K562 (cell line): ENCODE data around the gene DDRGK1. TPM values are rescaled to one million over a fixed set of nuclear protein-coding genes. Genes with fewer than 3 reads are reported as not detected.
A peak's percentile ranks its signal among the peaks of the same experiment; 100 is the strongest.

ENCODE experiments used
- ATAC-seq: fragments of 200-7000 bp; cut with Tn5 transposase; 3 replicates; pipeline ENCODE4 v1.9.1; 2020; ENCODE audit warnings: moderate library complexity
- BruUV-seq: library from RNA; stranded (reverse); fragments of 400-500 nt; replicated peaks from 2 replicates; lab custom pipeline; 2021; lab: Mats Ljungman, UMichigan
- CTCF ChIA-PET: fragments of 300-600 bp; formaldehyde crosslinking; extraction: SDS; loops from one replicate; lab custom pipeline; 2021; ENCODE audit warnings: low intra/inter-chr PET ratio; lab: Yijun Ruan, JAX
- POLR2A ChIA-PET: fragments of 300-600, 350-650 bp; sonication (Branson Sonifier 250); formaldehyde crosslinking; extraction: SDS; loops from one replicate; lab custom pipeline; 2021; ENCODE audit warnings: antibody characterized with exemption, inconsistent platforms; lab: Yijun Ruan, JAX
- DNase-seq, 4 experiments: peaks; one replicate each; pipeline versions ENCODE4 v3.0.0 to v3.0.0-alpha.2; 2011 to 2018; ENCODE audit warnings: low spot score in 3 of 4, mixed read lengths in 3 of 4; ENCODE audit errors: extremely low read depth in 1 of 4
- FAIRE-seq: peaks from 2 replicates; lab custom pipeline; 2011; peaks lifted over from hg19 to GRCh38; lab: Jason Lieb, UNC
- H2AFZ ChIP-seq: 2 replicates; pipeline ENCODE4 v1.6.0; 2011; ENCODE audit warnings: low read depth, low read length, control low read depth, inconsistent platforms
- H3K27ac ChIP-seq: fragments of 200-600 bp; 3 replicates; pipeline ENCODE4 v1.8.0; 2011; ENCODE audit warnings: low read depth, mild to moderate bottlenecking, control low read depth, inconsistent platforms, low read length, moderate library complexity, mixed read lengths; ENCODE audit errors: extremely low read depth
- H3K27me3 ChIP-seq, 2 experiments: fragments of 300-600 bp in 1 of 2; 2 replicates in 1 of 2; 3 replicates in 1 of 2; pipeline versions ENCODE4 v1.6.0 to v1.8.0; 2011; ENCODE audit warnings: inconsistent platforms in 2 of 2, low read length in 2 of 2, mild to moderate bottlenecking in 1 of 2, mixed read lengths in 1 of 2, moderate library complexity in 1 of 2; ENCODE audit not compliant: control insufficient read depth in 2 of 2, insufficient read depth in 2 of 2
- H3K36me3 ChIP-seq: fragments of 300-600 bp; 3 replicates; pipeline ENCODE4 v1.8.0; 2011; ENCODE audit warnings: mild to moderate bottlenecking, low read length, inconsistent platforms; ENCODE audit not compliant: control insufficient read depth, insufficient read depth
- H3K4me1 ChIP-seq, 2 experiments: fragments of 200-600 bp in 1 of 2; replicated peaks in 1 of 2; 2 replicates in 1 of 2; 3 replicates in 1 of 2; pipeline versions ENCODE4 v1.5.1 to v1.8.0; 2011; ENCODE audit warnings: inconsistent platforms in 2 of 2, low read length in 2 of 2, mild to moderate bottlenecking in 1 of 2, mixed read lengths in 1 of 2, moderate library complexity in 1 of 2; ENCODE audit not compliant: control insufficient read depth in 2 of 2, insufficient read depth in 2 of 2
- H3K4me2 ChIP-seq: 2 replicates; pipeline ENCODE4 v1.6.1; 2011; ENCODE audit warnings: low read length, control low read depth, inconsistent platforms, mixed read lengths; ENCODE audit not compliant: insufficient read depth
- H3K4me3 ChIP-seq: fragments of 200-600 bp; sonication (generic), shearing (Covaris generic); 2 replicates; pipeline ENCODE4 v1.5.1; 2016; ENCODE audit warnings: control low read depth, inconsistent platforms
- H3K79me2 ChIP-seq: fragments of 200-600 bp; 3 replicates; pipeline ENCODE4 v1.8.0; 2011; ENCODE audit warnings: low read length, inconsistent platforms; ENCODE audit not compliant: control insufficient read depth, insufficient read depth
- H3K9ac ChIP-seq, 2 experiments: 2 replicates each; pipeline versions ENCODE4 v1.6.0 to v1.6.1; 2011; ENCODE audit warnings: low read depth in 2 of 2, low read length in 2 of 2, control low read depth in 1 of 2, inconsistent platforms in 1 of 2, mild to moderate bottlenecking in 1 of 2, mixed read lengths in 1 of 2; ENCODE audit not compliant: insufficient read depth in 1 of 2
- H3K9me1 ChIP-seq: one replicate; pipeline ENCODE4 v1.6.0; 2011; ENCODE audit warnings: inconsistent platforms, mild to moderate bottlenecking, low read length, moderate library complexity; ENCODE audit not compliant: control insufficient read depth, insufficient read depth
- H3K9me3 ChIP-seq: replicated peaks from 2 replicates; pipeline ENCODE4 v1.5.1; 2011; ENCODE audit warnings: low read depth, low read length, inconsistent platforms; ENCODE audit not compliant: control insufficient read depth, insufficient read depth
- H4K20me1 ChIP-seq: replicated peaks from 2 replicates; pipeline ENCODE4 v1.6.1; 2011; ENCODE audit warnings: low read length, inconsistent platforms, mixed read lengths; ENCODE audit not compliant: control insufficient read depth, insufficient read depth
- BRCA1 ChIP-seq, 2 experiments: fragments of 450-650 bp in 1 of 2; sonication (generic) in 1 of 2; formaldehyde crosslinking in 1 of 2; IDR thresholded peaks; 2 replicates each; pipeline versions ENCODE4 v1.5.0 to v1.6.1; 2017 to 2020; ENCODE audit warnings: mild to moderate bottlenecking in 1 of 2, missing genetic modification reagents in 1 of 2
- BRD4 ChIP-seq: fragments of 200-600 bp; sonication (generic); IDR thresholded peaks from 2 replicates; pipeline ENCODE4 v1.6.1; 2017; ENCODE audit warnings: inconsistent platforms
- MAFF ChIP-seq: IDR thresholded peaks from 2 replicates; pipeline ENCODE4 v1.6.1; 2012; ENCODE audit warnings: low read length, improper control_type of control experiment
- POLR2H ChIP-seq: IDR thresholded peaks from 2 replicates; pipeline ENCODE4 v1.6.1; 2016; ENCODE audit warnings: missing genetic modification characterization, low read depth, mild to moderate bottlenecking, control low read depth, missing compliant biosample characterization, moderate library complexity
- SRF ChIP-seq, 2 experiments: fragments of 250-450, 450-650 bp in 1 of 2; sonication (Bioruptor Pico) in 1 of 2; sonication (generic) in 1 of 2; formaldehyde crosslinking; IDR thresholded peaks; 2 replicates each; pipeline versions ENCODE4 v1.5.0 to v1.5.1; 2020 to 2022; ENCODE audit warnings: mild to moderate bottlenecking in 1 of 2, missing genetic modification reagents in 1 of 2
- ZC3H4 ChIP-seq: sonication (generic); formaldehyde crosslinking; IDR thresholded peaks from 2 replicates; pipeline ENCODE4 v1.9.0; 2021; ENCODE audit warnings: missing genetic modification reagents, borderline replicate concordance
- WGBS: fragments of 100-300 bp; shearing (Covaris generic); methylation state at CpG from one replicate; pipeline ENCODE4 v1.1.6; 2016; ENCODE audit warnings: low coverage, mixed read lengths; ENCODE audit not compliant: insufficient coverage; ENCODE audit errors: missing lambda C conversion rate; 5-methylcytosine and 5-hydroxymethylcytosine counted together
- in situ Hi-C: fragments of 300-500 bp; cut with MboI; formaldehyde crosslinking; loops from 4 replicates; pipeline ENCODE4 v1.15.0; 2018; ENCODE audit warnings: inconsistent platforms, mixed read lengths
- intact Hi-C: fragments of 100-400 bp; cut with micrococcal nuclease; formaldehyde crosslinking; loops from 2 replicates; pipeline ENCODE4 v1.14.2; 2022
- polyA plus RNA-seq, 8 experiments: library from polyadenylated mRNA; depleted of rRNA in 4 of 8; stranded (reverse) in 5 of 8; unstranded in 3 of 8; fragments of >200 nt; fragmentation: Nextera tagmentation in 2 of 8; fragmentation: Illumina TruSeq in 1 of 8; extraction: Ambion mirVana in 2 of 8; extraction: Trizol in 1 of 8; gene quantifications; 2 replicates each; pipeline versions ENCODE4 v1.2.1 to v1.2.3, GENCODE V29; 2011 to 2014; ENCODE audit warnings: inconsistent platforms in 1 of 8, missing spikeins in 1 of 8
- total RNA-seq, 7 experiments: library from RNA; depleted of rRNA in 6 of 7; stranded (reverse); fragments of >200 nt in 6 of 7; fragmentation: Illumina TruSeq in 2 of 7; extraction: Trizol in 2 of 7; gene quantifications; 2 replicates each; pipeline versions ENCODE4 v1.2.1 to v1.2.3, GENCODE V29; 2011 to 2021; ENCODE audit warnings: low replicate concordance in 1 of 7
- TF ChIP-seq, protein P1 (sequence below): IDR thresholded peaks from 2 replicates; pipeline ENCODE4 v1.6.1; 2011; ENCODE audit warnings: borderline replicate concordance, low read depth, mild to moderate bottlenecking, moderate library complexity, low read length; ENCODE audit not compliant: insufficient read depth, poor library complexity, severe bottlenecking
- TF ChIP-seq, protein P2 (sequence below): sonication (generic); formaldehyde crosslinking; IDR thresholded peaks from 2 replicates; pipeline ENCODE4 v1.9.0; 2022; ENCODE audit warnings: mild to moderate bottlenecking, missing genetic modification reagents
- TF ChIP-seq, protein P3 (sequence below): sonication (generic); formaldehyde crosslinking; IDR thresholded peaks from 2 replicates; pipeline ENCODE4 v1.8.0; 2022; ENCODE audit warnings: mild to moderate bottlenecking, missing genetic modification reagents

The DDRGK1 gene
- total and polyA plus RNA-seq, 9 of the 15 experiments (the other 6 are each of a cell fraction or from before 2014, with no cell fraction given), result 2.3 to 54.4 (median 29.1) TPM

DNA sequence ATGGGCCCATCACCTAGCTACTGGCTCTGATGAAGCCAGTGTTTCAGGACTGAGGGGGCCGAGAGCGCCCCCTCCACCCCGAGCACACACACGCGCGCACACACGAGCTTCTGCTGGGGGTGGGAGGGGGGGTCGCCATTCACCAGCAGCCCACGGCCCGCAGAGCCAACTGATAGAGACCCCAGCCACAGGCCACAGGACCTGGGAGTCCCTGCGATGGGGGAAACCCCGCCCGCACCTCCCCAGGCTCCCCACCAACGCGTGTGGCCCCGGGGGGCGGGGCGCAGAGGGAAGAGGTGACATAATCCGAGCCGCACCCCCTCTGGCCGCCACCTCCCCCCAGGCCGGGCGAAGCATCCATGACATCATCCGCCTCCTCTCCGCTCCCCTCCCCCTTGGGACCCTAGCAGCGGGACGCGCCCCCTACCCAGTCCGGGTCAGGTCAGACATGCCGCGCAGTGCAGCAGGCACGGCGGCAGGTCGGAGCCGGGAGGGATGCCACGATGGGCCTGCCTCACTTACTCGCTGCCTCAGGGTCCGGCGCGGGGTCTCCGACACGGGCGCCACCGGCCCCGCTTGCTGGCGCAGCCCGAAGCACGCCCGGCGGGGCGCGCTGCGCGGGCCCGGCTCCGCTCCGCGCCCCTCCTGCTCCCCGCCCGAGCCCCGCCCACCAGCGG lies 31.4 kb downstream of the DDRGK1 start, which contains the start of gene LZTS3 (continued):
- TF ChIP-seq MAFF (no peak), BRCA1 (IDR thresholded peaks at IDR 0.05) (no peak), BRCA1 (CRISPR knock-in tag; IDR thresholded peaks at IDR 0.05) (no peak)
- TF ChIP-seq, protein P1, sequence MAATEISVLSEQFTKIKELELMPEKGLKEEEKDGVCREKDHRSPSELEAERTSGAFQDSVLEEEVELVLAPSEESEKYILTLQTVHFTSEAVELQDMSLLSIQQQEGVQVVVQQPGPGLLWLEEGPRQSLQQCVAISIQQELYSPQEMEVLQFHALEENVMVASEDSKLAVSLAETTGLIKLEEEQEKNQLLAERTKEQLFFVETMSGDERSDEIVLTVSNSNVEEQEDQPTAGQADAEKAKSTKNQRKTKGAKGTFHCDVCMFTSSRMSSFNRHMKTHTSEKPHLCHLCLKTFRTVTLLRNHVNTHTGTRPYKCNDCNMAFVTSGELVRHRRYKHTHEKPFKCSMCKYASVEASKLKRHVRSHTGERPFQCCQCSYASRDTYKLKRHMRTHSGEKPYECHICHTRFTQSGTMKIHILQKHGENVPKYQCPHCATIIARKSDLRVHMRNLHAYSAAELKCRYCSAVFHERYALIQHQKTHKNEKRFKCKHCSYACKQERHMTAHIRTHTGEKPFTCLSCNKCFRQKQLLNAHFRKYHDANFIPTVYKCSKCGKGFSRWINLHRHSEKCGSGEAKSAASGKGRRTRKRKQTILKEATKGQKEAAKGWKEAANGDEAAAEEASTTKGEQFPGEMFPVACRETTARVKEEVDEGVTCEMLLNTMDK, result no peak

DNA sequence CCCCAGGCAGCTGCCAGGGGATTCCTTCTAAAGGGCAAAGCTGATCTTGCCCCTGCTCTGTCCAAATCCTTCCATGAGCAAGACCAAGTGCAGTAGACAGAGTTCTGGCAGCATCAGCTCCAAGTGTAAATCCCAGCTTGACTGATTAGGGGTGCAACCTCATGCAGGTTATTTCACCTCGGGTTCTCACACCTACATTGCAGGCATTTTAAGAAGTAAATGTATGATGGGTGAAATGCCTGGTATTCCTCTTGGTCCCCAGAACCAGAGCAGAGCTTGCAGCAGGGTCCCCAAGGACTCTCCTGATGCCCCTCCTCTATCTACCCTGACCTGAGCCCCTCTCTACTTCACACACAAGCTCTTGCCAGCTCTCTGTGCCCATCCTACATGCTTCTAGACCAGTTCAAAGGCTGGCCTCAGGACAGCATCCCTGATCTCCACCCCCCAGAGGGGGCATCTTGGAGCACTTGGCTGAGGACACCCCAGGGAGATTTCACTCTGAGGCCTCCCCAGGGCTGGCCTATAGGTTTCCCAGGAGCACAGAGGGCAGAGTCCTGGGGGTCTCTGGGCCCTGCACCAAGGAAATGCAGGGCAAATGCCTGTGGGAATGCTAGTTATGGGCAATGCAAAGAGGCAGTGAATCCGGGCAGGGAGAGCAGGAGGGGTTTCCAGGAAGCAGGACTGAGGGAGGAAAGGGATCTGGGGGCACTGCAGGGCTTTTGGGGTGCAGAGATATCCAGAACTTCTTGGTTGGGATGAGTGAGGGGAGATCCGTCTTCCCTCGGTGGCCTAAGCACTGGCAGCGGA lies 32.2 kb downstream of the DDRGK1 start:
- Histone ChIP-seq H3K79me2 (peaks cover 11% of the 10 kb centered on the region; the same call in 2 of the 3 replicates), H3K4me1 (peaks cover 0 to 29% of the 10 kb centered on the region in 2 experiments; a peak in 3 of 5 replicates), H3K4me2 (peak overlapping the region; percentile 88), H3K4me3 (peak overlapping the region; percentile 91), H3K27me3 (no peaks in the 10 kb centered on the region), H3K27ac (no peak overlapping the region), H3K9me1 (no peaks in the 10 kb centered on the region), H3K9ac (peak overlapping the region; percentile 69 to 94; a peak in 3 of 4 replicates), H2AFZ (0 out of 2 replicates have a peak overlapping the region, but pooled peaks have one; percentile 95), H3K9me3 (no peaks in the 10 kb centered on the region), H4K20me1 (no peaks in the 10 kb centered on the region), H3K36me3 (no peaks in the 10 kb centered on the region)
- 17% methylated on average over 3 of the region's 5 CpGs for WGBS
- intact Hi-C loops, result no loop called here
- ChIA-PET POLR2A (interaction anchor here (0.9 to 1.5 kb wide), 4 partner anchors 11 to 37 kb away, joined by 3 to 6 read pairs (median 3); partner anchors contain the start of gene ITPA), CTCF (no interaction called here)
- ATAC-seq, result no peak
- no peak for FAIRE-seq
- DNase-seq, result no peak
- TSS peak; percentile 46 for BruUV-seq
- in situ Hi-C loops, result no loop called here
- TF ChIP-seq, protein P2, sequence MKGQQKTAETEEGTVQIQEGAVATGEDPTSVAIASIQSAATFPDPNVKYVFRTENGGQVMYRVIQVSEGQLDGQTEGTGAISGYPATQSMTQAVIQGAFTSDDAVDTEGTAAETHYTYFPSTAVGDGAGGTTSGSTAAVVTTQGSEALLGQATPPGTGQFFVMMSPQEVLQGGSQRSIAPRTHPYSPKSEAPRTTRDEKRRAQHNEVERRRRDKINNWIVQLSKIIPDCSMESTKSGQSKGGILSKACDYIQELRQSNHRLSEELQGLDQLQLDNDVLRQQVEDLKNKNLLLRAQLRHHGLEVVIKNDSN (CRISPR knock-in tag), result 0 out of 2 replicates have a peak, but pooled peaks have one; percentile 4
- TF ChIP-seq ZC3H4 (CRISPR knock-in tag) (0 out of 2 replicates have a peak, but pooled peaks have one; percentile 47), POLR2H (tag) (no peak), SRF (CRISPR knock-in tag; IDR thresholded peaks at IDR 0.05) (no peak), BRD4 (no peak)
- TF ChIP-seq, protein P3, sequence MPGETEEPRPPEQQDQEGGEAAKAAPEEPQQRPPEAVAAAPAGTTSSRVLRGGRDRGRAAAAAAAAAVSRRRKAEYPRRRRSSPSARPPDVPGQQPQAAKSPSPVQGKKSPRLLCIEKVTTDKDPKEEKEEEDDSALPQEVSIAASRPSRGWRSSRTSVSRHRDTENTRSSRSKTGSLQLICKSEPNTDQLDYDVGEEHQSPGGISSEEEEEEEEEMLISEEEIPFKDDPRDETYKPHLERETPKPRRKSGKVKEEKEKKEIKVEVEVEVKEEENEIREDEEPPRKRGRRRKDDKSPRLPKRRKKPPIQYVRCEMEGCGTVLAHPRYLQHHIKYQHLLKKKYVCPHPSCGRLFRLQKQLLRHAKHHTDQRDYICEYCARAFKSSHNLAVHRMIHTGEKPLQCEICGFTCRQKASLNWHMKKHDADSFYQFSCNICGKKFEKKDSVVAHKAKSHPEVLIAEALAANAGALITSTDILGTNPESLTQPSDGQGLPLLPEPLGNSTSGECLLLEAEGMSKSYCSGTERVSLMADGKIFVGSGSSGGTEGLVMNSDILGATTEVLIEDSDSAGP, result no peak
